Measurements from ENCODE around the gene ST6GALNAC3.

The ST6GALNAC3 gene

GRCh38 chr1:76371941-76372340 lies 297.4 kb downstream of the ST6GALNAC3 start:
- H3K27me3 ChIP-seq (ENCODE audit: insufficient read depth, poor library complexity, severe bottlenecking) = peaks cover 4% of the 10 kb centered on the region
- H3K9me3 ChIP-seq (ENCODE audit: severe bottlenecking) = no peaks in the 10 kb centered on the region
- DNase-seq (ENCODE audit: low spot score) = no peak
- no peak overlapping the region for H3K27ac ChIP-seq (ENCODE audit: poor library complexity, severe bottlenecking)
- H3K4me1 ChIP-seq (ENCODE audit: insufficient read depth, poor library complexity, severe bottlenecking) = no peaks in the 10 kb centered on the region
- H3K36me3 ChIP-seq (ENCODE audit: low read depth) = no peaks in the 10 kb centered on the region
- H3K4me3 ChIP-seq (ENCODE audit: severe bottlenecking) = no peak overlapping the region
- no peak for TF ChIP-seq CTCF (IDR thresholded peaks at IDR 0.05; ENCODE audit: poor library complexity, severe bottlenecking)
- ATAC-seq (ENCODE audit: low read depth) = no peak

- DNase-seq (ENCODE audit: low spot score) (no peak), ATAC-seq (ENCODE audit: low read depth) (no peak)
- Histone ChIP-seq H3K27me3 (ENCODE audit: insufficient read depth, poor library complexity, severe bottlenecking) (peaks cover 4% of the 10 kb centered on the region), H3K4me3 (ENCODE audit: severe bottlenecking) (no peak overlapping the region), H3K9me3 (ENCODE audit: severe bottlenecking) (no peaks in the 10 kb centered on the region), H3K4me1 (ENCODE audit: insufficient read depth, poor library complexity, severe bottlenecking) (no peaks in the 10 kb centered on the region), H3K27ac (ENCODE audit: poor library complexity, severe bottlenecking) (no peak overlapping the region), H3K36me3 (ENCODE audit: low read depth) (no peaks in the 10 kb centered on the region)
- no peak for TF ChIP-seq CTCF (IDR thresholded peaks at IDR 0.05; ENCODE audit: poor library complexity, severe bottlenecking)
Observed at GRCh38 chr1:76374086-76374485, 299.5 kb downstream of the ST6GALNAC3 start.

GRCh38 chr1:76377247-76377646 lies 302.7 kb downstream of the ST6GALNAC3 start:
- Histone ChIP-seq H3K27ac (ENCODE audit: poor library complexity, severe bottlenecking) (no peak overlapping the region), H3K36me3 (ENCODE audit: low read depth) (no peaks in the 10 kb centered on the region), H3K9me3 (ENCODE audit: severe bottlenecking) (no peaks in the 10 kb centered on the region), H3K27me3 (ENCODE audit: insufficient read depth, poor library complexity, severe bottlenecking) (peaks cover 4% of the 10 kb centered on the region), H3K4me1 (ENCODE audit: insufficient read depth, poor library complexity, severe bottlenecking) (no peaks in the 10 kb centered on the region), H3K4me3 (ENCODE audit: severe bottlenecking) (no peak overlapping the region)
- DNase-seq (ENCODE audit: low spot score) (no peak), ATAC-seq (ENCODE audit: low read depth) (no peak)
- TF ChIP-seq CTCF (IDR thresholded peaks at IDR 0.05; ENCODE audit: poor library complexity, severe bottlenecking) = no peak

GRCh38 chr1:76379506-76379905 lies 305.0 kb downstream of the ST6GALNAC3 start:
- ATAC-seq (ENCODE audit: low read depth) (no peak), DNase-seq (ENCODE audit: low spot score) (no peak)
- Histone ChIP-seq H3K27ac (ENCODE audit: poor library complexity, severe bottlenecking) (no peak overlapping the region), H3K36me3 (ENCODE audit: low read depth) (no peaks in the 10 kb centered on the region), H3K9me3 (ENCODE audit: severe bottlenecking) (no peaks in the 10 kb centered on the region), H3K4me3 (ENCODE audit: severe bottlenecking) (no peak overlapping the region), H3K27me3 (ENCODE audit: insufficient read depth, poor library complexity, severe bottlenecking) (peaks cover 4% of the 10 kb centered on the region), H3K4me1 (ENCODE audit: insufficient read depth, poor library complexity, severe bottlenecking) (no peaks in the 10 kb centered on the region)
- no peak for TF ChIP-seq CTCF (IDR thresholded peaks at IDR 0.05; ENCODE audit: poor library complexity, severe bottlenecking)

GRCh38 chr1:76381450-76382097 lies 307.0 kb downstream of the ST6GALNAC3 start:
- ATAC-seq (ENCODE audit: low read depth) (no peak), DNase-seq (ENCODE audit: low spot score) (no peak)
- H3K4me1 ChIP-seq (ENCODE audit: insufficient read depth, poor library complexity, severe bottlenecking) = no peaks in the 10 kb centered on the region
- H3K27ac ChIP-seq (ENCODE audit: poor library complexity, severe bottlenecking) = no peak overlapping the region
- no peak overlapping the region for H3K4me3 ChIP-seq (ENCODE audit: severe bottlenecking)
- no peaks in the 10 kb centered on the region for H3K27me3 ChIP-seq (ENCODE audit: insufficient read depth, poor library complexity, severe bottlenecking)
- no peak for TF ChIP-seq CTCF (IDR thresholded peaks at IDR 0.05; ENCODE audit: poor library complexity, severe bottlenecking)
- no peaks in the 10 kb centered on the region for H3K9me3 ChIP-seq (ENCODE audit: severe bottlenecking)
- H3K36me3 ChIP-seq (ENCODE audit: low read depth) = no peaks in the 10 kb centered on the region
